GM23338 (cell line): ENCODE results near the gene KHDC1. TPM values are rescaled to one million over a fixed set of nuclear protein-coding genes. Genes with fewer than 3 reads are reported as not detected.

ENCODE experiments used
- ATAC-seq: fragments of 200-7000 bp; cut with Tn5 transposase; 3 replicates; pipeline ENCODE4 v1.9.1; 2020
- DNase-seq: peaks from one replicate; pipeline ENCODE4 v3.0.0-alpha.2; 2015; ENCODE audit warnings: low spot score
- H2AFZ ChIP-seq: fragments of 200-600 bp; sonication (generic); 2 replicates; pipeline ENCODE4 v1.8.0; 2016; ENCODE audit warnings: antibody characterized with exemption, mild to moderate bottlenecking, moderate library complexity
- H3F3A ChIP-seq: fragments of 200-600 bp; sonication (generic); replicated peaks from 2 replicates; pipeline ENCODE4 v1.8.0; 2017; ENCODE audit warnings: antibody characterized with exemption, mixed run types, low read depth
- H3K27ac ChIP-seq: fragments of 200-600 bp; sonication (generic); 2 replicates; pipeline ENCODE4 v1.6.1; 2016; ENCODE audit warnings: low read depth
- H3K27me3 ChIP-seq: fragments of 200-600 bp; sonication (generic); 2 replicates; pipeline ENCODE4 v1.8.0; 2016; ENCODE audit warnings: mild to moderate bottlenecking, mixed run types, moderate library complexity; ENCODE audit not compliant: insufficient read depth
- H3K36me3 ChIP-seq: fragments of 200-600 bp; sonication (generic); 2 replicates; pipeline ENCODE4 v1.8.0; 2016; ENCODE audit warnings: mild to moderate bottlenecking; ENCODE audit not compliant: insufficient read depth
- H3K4me1 ChIP-seq: fragments of 200-600 bp; sonication (generic); 2 replicates; pipeline ENCODE4 v1.8.0; 2016; ENCODE audit warnings: mild to moderate bottlenecking, moderate library complexity; ENCODE audit not compliant: insufficient read depth
- H3K4me2 ChIP-seq: fragments of 200-600 bp; sonication (generic); 2 replicates; pipeline ENCODE4 v1.7.1; 2017; ENCODE audit warnings: mixed run types
- H3K4me3 ChIP-seq: fragments of 200-600 bp; sonication (generic); 2 replicates; pipeline ENCODE4 v1.6.1; 2016; ENCODE audit warnings: mixed run types
- H3K79me2 ChIP-seq: fragments of 200-600 bp; sonication (generic); replicated peaks from 2 replicates; pipeline ENCODE4 v1.8.0; 2017; ENCODE audit warnings: mild to moderate bottlenecking; ENCODE audit not compliant: insufficient read depth
- H3K9me2 ChIP-seq: fragments of 200-600 bp; sonication (generic); 2 replicates; pipeline ENCODE4 v1.8.0; 2017; ENCODE audit not compliant: insufficient read depth
- H4K20me1 ChIP-seq: fragments of 200-600 bp; sonication (generic); replicated peaks from 2 replicates; pipeline ENCODE4 v1.8.0; 2017; ENCODE audit warnings: mild to moderate bottlenecking; ENCODE audit not compliant: insufficient read depth
- H3K27ac Mint-ChIP-seq: 2 replicates; pipeline ENCODE4 v1.8.0; 2020; ENCODE audit warnings: inconsistent platforms, mild to moderate bottlenecking, moderate library complexity, mixed read lengths
- H3K27me3 Mint-ChIP-seq: 3 replicates; pipeline ENCODE4 v1.8.0; 2022; ENCODE audit warnings: low read depth, mild to moderate bottlenecking, moderate library complexity, mixed read lengths, inconsistent platforms; ENCODE audit not compliant: insufficient read depth, poor library complexity
- H3K36me3 Mint-ChIP-seq: 3 replicates; pipeline ENCODE4 v1.8.0; 2021; ENCODE audit warnings: low read depth, mild to moderate bottlenecking, inconsistent platforms, moderate library complexity, mixed read lengths
- H3K4me1 Mint-ChIP-seq: 3 replicates; pipeline ENCODE4 v1.8.0; 2020; ENCODE audit warnings: mild to moderate bottlenecking, inconsistent platforms, mixed read lengths
- H3K4me3 Mint-ChIP-seq: 3 replicates; pipeline ENCODE4 v1.8.0; 2021; ENCODE audit warnings: moderate library complexity, mild to moderate bottlenecking, inconsistent platforms, mixed read lengths
- H3K9me3 Mint-ChIP-seq: 3 replicates; pipeline ENCODE4 v1.8.0; 2020; ENCODE audit warnings: moderate library complexity, mild to moderate bottlenecking, inconsistent platforms, mixed read lengths
- NANOG ChIP-seq: IDR thresholded peaks from 2 replicates; pipeline ENCODE4 v1.6.1; 2016; ENCODE audit warnings: antibody characterized with exemption, borderline replicate concordance
- polyA plus RNA-seq: library from polyadenylated mRNA; unstranded; fragments of >200 nt; fragmentation: Nextera tagmentation; extraction: Ambion mirVana; gene quantifications from 2 replicates; pipeline ENCODE4 v1.2.1, GENCODE V29; 2016
- total RNA-seq: library from RNA; depleted of rRNA; stranded (reverse); fragments of >200 nt; shearing (Covaris generic); gene quantifications from 2 replicates; pipeline ENCODE4 v1.2.3, GENCODE V29; 2014
- TF ChIP-seq, protein P1 (sequence below): fragments of 250-450 bp; sonication (Bioruptor Pico); IDR thresholded peaks from 2 replicates; pipeline ENCODE4 v1.5.0; 2020; ENCODE audit warnings: mild to moderate bottlenecking, moderate library complexity
- TF ChIP-seq, protein P2 (sequence below): IDR thresholded peaks from 2 replicates; pipeline ENCODE4 v1.6.1; 2016; ENCODE audit warnings: antibody characterized with exemption
- TF ChIP-seq, protein P3 (sequence below), 2 experiments: fragments of 200-600 bp in 1 of 2; sonication (generic) in 1 of 2; conservative IDR thresholded peaks; 2 replicates each; pipeline versions ENCODE4 v1.5.1 to v1.6.1; 2016 to 2017; ENCODE audit warnings: antibody characterized with exemption in 2 of 2, low read depth in 2 of 2, mild to moderate bottlenecking in 2 of 2, moderate library complexity in 1 of 2

KHDC1 gene
- total and polyA plus RNA-seq, 2 experiments from 2014 or later = 5.6 to 6.9 TPM

DNA sequence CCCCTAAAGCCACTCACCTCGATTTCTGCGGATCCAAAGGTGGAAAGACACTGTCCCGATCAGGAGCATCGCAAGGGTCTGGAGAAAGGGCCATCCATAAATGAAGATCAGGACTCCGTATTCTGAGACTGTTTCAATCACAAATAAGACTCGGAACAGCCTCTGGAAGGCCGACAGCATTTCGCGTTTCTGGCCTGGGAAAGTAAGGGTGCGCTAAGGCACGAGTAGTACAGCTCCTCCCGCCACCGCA is 46.5 kb upstream of the KHDC1 start (continued):
- TF ChIP-seq, protein P1, sequence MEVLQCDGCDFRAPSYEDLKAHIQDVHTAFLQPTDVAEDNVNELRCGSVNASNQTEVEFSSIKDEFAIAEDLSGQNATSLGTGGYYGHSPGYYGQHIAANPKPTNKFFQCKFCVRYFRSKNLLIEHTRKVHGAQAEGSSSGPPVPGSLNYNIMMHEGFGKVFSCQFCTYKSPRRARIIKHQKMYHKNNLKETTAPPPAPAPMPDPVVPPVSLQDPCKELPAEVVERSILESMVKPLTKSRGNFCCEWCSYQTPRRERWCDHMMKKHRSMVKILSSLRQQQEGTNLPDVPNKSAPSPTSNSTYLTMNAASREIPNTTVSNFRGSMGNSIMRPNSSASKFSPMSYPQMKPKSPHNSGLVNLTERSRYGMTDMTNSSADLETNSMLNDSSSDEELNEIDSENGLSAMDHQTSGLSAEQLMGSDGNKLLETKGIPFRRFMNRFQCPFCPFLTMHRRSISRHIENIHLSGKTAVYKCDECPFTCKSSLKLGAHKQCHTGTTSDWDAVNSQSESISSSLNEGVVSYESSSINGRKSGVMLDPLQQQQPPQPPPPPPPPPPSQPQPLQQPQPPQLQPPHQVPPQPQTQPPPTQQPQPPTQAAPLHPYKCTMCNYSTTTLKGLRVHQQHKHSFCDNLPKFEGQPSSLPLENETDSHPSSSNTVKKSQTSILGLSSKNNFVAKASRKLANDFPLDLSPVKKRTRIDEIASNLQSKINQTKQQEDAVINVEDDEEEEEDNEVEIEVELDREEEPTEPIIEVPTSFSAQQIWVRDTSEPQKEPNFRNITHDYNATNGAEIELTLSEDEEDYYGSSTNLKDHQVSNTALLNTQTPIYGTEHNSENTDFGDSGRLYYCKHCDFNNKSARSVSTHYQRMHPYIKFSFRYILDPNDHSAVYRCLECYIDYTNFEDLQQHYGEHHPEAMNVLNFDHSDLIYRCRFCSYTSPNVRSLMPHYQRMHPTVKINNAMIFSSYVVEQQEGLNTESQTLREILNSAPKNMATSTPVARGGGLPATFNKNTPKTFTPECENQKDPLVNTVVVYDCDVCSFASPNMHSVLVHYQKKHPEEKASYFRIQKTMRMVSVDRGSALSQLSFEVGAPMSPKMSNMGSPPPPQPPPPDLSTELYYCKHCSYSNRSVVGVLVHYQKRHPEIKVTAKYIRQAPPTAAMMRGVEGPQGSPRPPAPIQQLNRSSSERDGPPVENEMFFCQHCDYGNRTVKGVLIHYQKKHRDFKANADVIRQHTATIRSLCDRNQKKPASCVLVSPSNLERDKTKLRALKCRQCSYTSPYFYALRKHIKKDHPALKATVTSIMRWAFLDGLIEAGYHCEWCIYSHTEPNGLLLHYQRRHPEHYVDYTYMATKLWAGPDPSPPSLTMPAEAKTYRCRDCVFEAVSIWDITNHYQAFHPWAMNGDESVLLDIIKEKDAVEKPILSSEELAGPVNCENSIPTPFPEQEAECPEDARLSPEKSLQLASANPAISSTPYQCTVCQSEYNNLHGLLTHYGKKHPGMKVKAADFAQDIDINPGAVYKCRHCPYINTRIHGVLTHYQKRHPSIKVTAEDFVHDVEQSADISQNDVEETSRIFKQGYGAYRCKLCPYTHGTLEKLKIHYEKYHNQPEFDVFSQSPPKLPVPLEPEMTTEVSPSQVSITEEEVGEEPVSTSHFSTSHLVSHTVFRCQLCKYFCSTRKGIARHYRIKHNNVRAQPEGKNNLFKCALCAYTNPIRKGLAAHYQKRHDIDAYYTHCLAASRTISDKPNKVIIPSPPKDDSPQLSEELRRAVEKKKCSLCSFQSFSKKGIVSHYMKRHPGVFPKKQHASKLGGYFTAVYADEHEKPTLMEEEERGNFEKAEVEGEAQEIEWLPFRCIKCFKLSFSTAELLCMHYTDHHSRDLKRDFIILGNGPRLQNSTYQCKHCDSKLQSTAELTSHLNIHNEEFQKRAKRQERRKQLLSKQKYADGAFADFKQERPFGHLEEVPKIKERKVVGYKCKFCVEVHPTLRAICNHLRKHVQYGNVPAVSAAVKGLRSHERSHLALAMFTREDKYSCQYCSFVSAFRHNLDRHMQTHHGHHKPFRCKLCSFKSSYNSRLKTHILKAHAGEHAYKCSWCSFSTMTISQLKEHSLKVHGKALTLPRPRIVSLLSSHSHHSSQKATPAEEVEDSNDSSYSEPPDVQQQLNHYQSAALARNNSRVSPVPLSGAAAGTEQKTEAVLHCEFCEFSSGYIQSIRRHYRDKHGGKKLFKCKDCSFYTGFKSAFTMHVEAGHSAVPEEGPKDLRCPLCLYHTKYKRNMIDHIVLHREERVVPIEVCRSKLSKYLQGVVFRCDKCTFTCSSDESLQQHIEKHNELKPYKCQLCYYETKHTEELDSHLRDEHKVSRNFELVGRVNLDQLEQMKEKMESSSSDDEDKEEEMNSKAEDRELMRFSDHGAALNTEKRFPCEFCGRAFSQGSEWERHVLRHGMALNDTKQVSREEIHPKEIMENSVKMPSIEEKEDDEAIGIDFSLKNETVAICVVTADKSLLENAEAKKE (CRISPR knock-in tag) = no peak
- TF ChIP-seq NANOG = no peak

DNA sequence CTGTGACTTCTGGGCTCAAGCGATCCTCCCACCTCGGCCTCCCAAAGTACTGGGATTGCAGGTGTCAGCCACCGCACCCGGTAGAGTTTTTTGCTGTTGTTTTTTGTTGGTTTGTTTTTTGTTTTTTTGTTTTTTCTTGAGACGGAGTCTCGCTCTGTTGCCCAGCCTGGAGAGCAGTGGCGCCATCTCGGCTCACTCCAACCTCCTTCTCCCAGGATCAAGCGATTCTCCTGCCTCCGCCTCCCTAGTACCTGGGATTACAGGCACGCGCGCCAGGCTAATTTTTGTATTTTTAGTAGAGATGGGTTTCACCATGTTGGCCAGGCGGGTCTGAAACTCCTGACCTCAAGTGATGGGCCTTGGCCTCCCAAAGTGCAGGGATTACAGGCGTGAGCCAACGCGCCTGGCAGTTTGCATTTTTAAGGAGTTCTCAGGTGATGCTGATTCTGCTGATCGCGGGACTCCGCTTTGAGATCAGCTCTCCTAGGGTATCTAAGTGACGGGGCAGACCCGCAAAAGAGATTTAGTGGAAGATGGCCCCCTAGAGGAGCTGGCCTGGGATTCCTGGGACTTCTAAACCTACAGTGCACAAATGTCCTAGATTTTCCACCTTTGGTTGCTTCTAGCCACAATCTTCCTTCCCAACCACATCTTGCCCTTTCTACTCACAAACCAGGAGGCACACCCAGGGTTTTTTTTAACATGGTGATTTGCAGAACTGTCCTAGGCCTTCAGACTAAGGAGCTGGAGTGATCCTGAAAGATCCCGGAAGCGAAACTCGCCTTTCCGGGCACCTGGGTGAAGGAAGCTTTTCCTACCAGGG is 45.9 kb upstream of the KHDC1 start:
- ATAC-seq (peak; percentile 70), DNase-seq (peak; percentile 77)
- peaks cover 19% of the 10 kb centered on the region for H3K79me2 ChIP-seq
- peaks cover 25% of the 10 kb centered on the region for H3K27me3 ChIP-seq
- H3K9me3 Mint-ChIP-seq = peaks cover 12% of the 10 kb centered on the region; the same call in 2 of the 3 replicates
- peaks cover 23% of the 10 kb centered on the region for H3K36me3 Mint-ChIP-seq
- H3K27ac ChIP-seq = no peak overlapping the region
- H3K27me3 Mint-ChIP-seq = peaks cover 22% of the 10 kb centered on the region
- H3K4me2 ChIP-seq = peak overlapping the region; percentile 88
- peak overlapping the region; percentile 96 for H2AFZ ChIP-seq
- peak overlapping the region; percentile 85; the same call in 1 of the 2 replicates for H3K27ac Mint-ChIP-seq
- 0 out of 2 replicates have a peak, but pooled peaks cover 3% of the 10 kb centered on the region for H3F3A ChIP-seq
- no peaks in the 10 kb centered on the region for H3K36me3 ChIP-seq
- H3K4me3 Mint-ChIP-seq = peak overlapping the region; percentile 96
- no peaks in the 10 kb centered on the region for H3K9me2 ChIP-seq
- peaks cover 4% of the 10 kb centered on the region; the same call in 1 of the 2 replicates for H4K20me1 ChIP-seq
- peaks cover 6% of the 10 kb centered on the region; the same call in 1 of the 2 replicates for H3K4me1 ChIP-seq
- H3K4me3 ChIP-seq = peak overlapping the region; percentile 75
- peaks cover 7% of the 10 kb centered on the region for H3K4me1 Mint-ChIP-seq
- TF ChIP-seq, protein P2, sequence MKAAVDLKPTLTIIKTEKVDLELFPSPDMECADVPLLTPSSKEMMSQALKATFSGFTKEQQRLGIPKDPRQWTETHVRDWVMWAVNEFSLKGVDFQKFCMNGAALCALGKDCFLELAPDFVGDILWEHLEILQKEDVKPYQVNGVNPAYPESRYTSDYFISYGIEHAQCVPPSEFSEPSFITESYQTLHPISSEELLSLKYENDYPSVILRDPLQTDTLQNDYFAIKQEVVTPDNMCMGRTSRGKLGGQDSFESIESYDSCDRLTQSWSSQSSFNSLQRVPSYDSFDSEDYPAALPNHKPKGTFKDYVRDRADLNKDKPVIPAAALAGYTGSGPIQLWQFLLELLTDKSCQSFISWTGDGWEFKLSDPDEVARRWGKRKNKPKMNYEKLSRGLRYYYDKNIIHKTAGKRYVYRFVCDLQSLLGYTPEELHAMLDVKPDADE = no peak
- TF ChIP-seq, protein P3, sequence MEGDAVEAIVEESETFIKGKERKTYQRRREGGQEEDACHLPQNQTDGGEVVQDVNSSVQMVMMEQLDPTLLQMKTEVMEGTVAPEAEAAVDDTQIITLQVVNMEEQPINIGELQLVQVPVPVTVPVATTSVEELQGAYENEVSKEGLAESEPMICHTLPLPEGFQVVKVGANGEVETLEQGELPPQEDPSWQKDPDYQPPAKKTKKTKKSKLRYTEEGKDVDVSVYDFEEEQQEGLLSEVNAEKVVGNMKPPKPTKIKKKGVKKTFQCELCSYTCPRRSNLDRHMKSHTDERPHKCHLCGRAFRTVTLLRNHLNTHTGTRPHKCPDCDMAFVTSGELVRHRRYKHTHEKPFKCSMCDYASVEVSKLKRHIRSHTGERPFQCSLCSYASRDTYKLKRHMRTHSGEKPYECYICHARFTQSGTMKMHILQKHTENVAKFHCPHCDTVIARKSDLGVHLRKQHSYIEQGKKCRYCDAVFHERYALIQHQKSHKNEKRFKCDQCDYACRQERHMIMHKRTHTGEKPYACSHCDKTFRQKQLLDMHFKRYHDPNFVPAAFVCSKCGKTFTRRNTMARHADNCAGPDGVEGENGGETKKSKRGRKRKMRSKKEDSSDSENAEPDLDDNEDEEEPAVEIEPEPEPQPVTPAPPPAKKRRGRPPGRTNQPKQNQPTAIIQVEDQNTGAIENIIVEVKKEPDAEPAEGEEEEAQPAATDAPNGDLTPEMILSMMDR (conservative IDR thresholded peaks at IDR 0.05; ENCODE audit: low read depth in 2 of 2) = peak; percentile 53 to 55
- TF ChIP-seq, protein P1 (CRISPR knock-in tag) = no peak
